OCI-LY7 (cell line): Measurements from ENCODE around the gene TECTB. TPM values are rescaled to one million over a fixed set of nuclear protein-coding genes. Genes with fewer than 3 reads are reported as not detected.

ENCODE experiments used
- BruUV-seq: library from RNA; stranded (reverse); fragments of 400-500 nt; replicated peaks from 2 replicates; lab custom pipeline; 2021; lab: Mats Ljungman, UMichigan
- CTCF ChIA-PET: fragments of 300-600 bp; sonication (Branson Sonifier 250); formaldehyde crosslinking; loops from one replicate; lab custom pipeline; 2022; ENCODE audit warnings: antibody characterized with exemption; ENCODE audit not compliant: unreplicated experiment; lab: Charles Lee
- POLR2A ChIA-PET: fragments of 300-600 bp; sonication (Branson Sonifier 250); formaldehyde crosslinking; loops from one replicate; lab custom pipeline; 2022; ENCODE audit warnings: antibody characterized with exemption; lab: Charles Lee
- DNase-seq: peaks from one replicate; pipeline ENCODE4 v3.0.0-alpha.2; 2015; ENCODE audit warnings: low spot score
- H2AFZ ChIP-seq: fragments of 200-600 bp; sonication (generic), shearing (Covaris generic); 2 replicates; pipeline ENCODE4 v1.6.1; 2014; ENCODE audit warnings: mild to moderate bottlenecking, antibody characterized with exemption, low read length, moderate library complexity
- H3K27ac ChIP-seq: fragments of 200-600 bp; sonication (generic); 2 replicates; pipeline ENCODE4 v1.5.1; 2014; ENCODE audit warnings: mixed run types, low read depth, mild to moderate bottlenecking, moderate library complexity, low read length, inconsistent platforms; ENCODE audit not compliant: poor library complexity, severe bottlenecking
- H3K36me3 ChIP-seq: fragments of 200-600 bp; sonication (generic); 2 replicates; pipeline ENCODE4 v1.6.1; 2014; ENCODE audit warnings: mild to moderate bottlenecking, antibody characterized with exemption, low read length, moderate library complexity, mixed read lengths; ENCODE audit not compliant: insufficient read depth
- H3K4me1 ChIP-seq: fragments of 200-600 bp; sonication (generic); 2 replicates; pipeline ENCODE4 v1.5.1; 2014; ENCODE audit warnings: mild to moderate bottlenecking, low read length; ENCODE audit not compliant: insufficient read depth, poor library complexity, severe bottlenecking
- H3K4me2 ChIP-seq: fragments of 200-600 bp; sonication (generic); 2 replicates; pipeline ENCODE4 v1.6.1; 2014; ENCODE audit warnings: mild to moderate bottlenecking, low read length
- H3K4me3 ChIP-seq: fragments of 200-600 bp; sonication (generic); 2 replicates; pipeline ENCODE4 v1.5.1; 2014; ENCODE audit warnings: mild to moderate bottlenecking, low read depth, low read length; ENCODE audit not compliant: poor library complexity, severe bottlenecking
- H3K79me2 ChIP-seq: fragments of 200-600 bp; sonication (generic); 2 replicates; pipeline ENCODE4 v1.6.1; 2016; ENCODE audit warnings: low read depth, mild to moderate bottlenecking, low read length, moderate library complexity, mixed read lengths; ENCODE audit not compliant: insufficient read depth
- H3K9me2 ChIP-seq: fragments of 200-600 bp; sonication (generic); 2 replicates; pipeline ENCODE4 v1.6.1; 2016; ENCODE audit warnings: mild to moderate bottlenecking, low read length, mixed read lengths; ENCODE audit not compliant: insufficient read depth
- H3K9me3 ChIP-seq: fragments of 200-600 bp; sonication (generic); 2 replicates; pipeline ENCODE4 v1.6.1; 2014; ENCODE audit warnings: mild to moderate bottlenecking, mixed run types, low read length, mixed read lengths
- H4K20me1 ChIP-seq: fragments of 200-600 bp; sonication (generic); 2 replicates; pipeline ENCODE4 v1.6.1; 2014; ENCODE audit warnings: mild to moderate bottlenecking, antibody characterized with exemption, low read length, moderate library complexity, mixed read lengths; ENCODE audit not compliant: insufficient read depth
- EZH2phosphoT487 ChIP-seq: fragments of 200-600 bp; sonication (generic); IDR thresholded peaks from 2 replicates; pipeline ENCODE4 v1.6.1; 2018; ENCODE audit warnings: low read depth, borderline replicate concordance, mild to moderate bottlenecking, mixed run types, antibody characterized with exemption, low read length, moderate library complexity, mixed read lengths
- intact Hi-C: fragments of 100-400 bp; cut with micrococcal nuclease; formaldehyde crosslinking; loops from one replicate; pipeline ENCODE4 v1.10.0; 2022; ENCODE audit not compliant: unreplicated experiment
- total RNA-seq, 2 experiments: library from RNA; depleted of rRNA in 1 of 2; stranded (reverse); fragments of >200 nt in 1 of 2; shearing (Covaris generic) in 1 of 2; gene quantifications; 2 replicates each; pipeline ENCODE4 v1.2.3, GENCODE V29; 2014 to 2022
- TF ChIP-seq, protein P1 (sequence below): fragments of 200-600 bp; sonication (generic); conservative IDR thresholded peaks from 2 replicates; pipeline ENCODE4 v1.5.1; 2014; ENCODE audit warnings: mild to moderate bottlenecking, antibody characterized with exemption, low read length, moderate library complexity, mixed read lengths

The TECTB gene
- total RNA-seq, 2 experiments from 2014 or later: not detected

DNA sequence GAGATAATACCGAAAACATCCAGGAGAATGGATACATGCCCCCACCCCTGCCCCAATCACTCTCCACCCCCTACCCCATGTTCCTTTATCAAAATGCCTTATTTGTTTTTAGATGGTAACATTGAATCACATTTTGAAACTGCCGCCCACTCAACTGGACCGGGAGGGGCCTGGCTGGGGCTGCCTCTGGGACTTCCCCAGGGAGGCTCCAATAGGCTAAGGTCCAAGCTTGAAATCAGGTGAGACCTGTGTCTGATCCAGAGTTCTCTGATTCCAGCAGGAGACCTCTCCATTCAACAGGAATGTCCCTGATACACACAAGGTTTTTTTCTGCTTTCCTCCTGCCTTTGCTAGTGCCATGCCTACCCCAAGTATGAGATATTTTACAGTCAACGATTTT is 47.0 kb downstream of the TECTB start:
- Histone ChIP-seq H4K20me1 (no peaks in the 10 kb centered on the region), H3K27ac (no peak overlapping the region), H3K4me2 (no peak overlapping the region), H2AFZ (no peak overlapping the region), H3K9me3 (no peaks in the 10 kb centered on the region), H3K36me3 (no peaks in the 10 kb centered on the region), H3K4me3 (no peak overlapping the region), H3K4me1 (no peaks in the 10 kb centered on the region), H3K79me2 (no peaks in the 10 kb centered on the region), H3K9me2 (no peaks in the 10 kb centered on the region)
- DNase-seq: no peak
- POLR2A ChIA-PET: interaction anchor here (0.8 kb wide), 1 partner anchor 44 kb away, joined by 3 read pairs; no protein-coding TSS in a partner anchor
- no TSS peak for BruUV-seq
- CTCF ChIA-PET: no interaction called here
- intact Hi-C loops: no loop called here
- TF ChIP-seq, protein P1, sequence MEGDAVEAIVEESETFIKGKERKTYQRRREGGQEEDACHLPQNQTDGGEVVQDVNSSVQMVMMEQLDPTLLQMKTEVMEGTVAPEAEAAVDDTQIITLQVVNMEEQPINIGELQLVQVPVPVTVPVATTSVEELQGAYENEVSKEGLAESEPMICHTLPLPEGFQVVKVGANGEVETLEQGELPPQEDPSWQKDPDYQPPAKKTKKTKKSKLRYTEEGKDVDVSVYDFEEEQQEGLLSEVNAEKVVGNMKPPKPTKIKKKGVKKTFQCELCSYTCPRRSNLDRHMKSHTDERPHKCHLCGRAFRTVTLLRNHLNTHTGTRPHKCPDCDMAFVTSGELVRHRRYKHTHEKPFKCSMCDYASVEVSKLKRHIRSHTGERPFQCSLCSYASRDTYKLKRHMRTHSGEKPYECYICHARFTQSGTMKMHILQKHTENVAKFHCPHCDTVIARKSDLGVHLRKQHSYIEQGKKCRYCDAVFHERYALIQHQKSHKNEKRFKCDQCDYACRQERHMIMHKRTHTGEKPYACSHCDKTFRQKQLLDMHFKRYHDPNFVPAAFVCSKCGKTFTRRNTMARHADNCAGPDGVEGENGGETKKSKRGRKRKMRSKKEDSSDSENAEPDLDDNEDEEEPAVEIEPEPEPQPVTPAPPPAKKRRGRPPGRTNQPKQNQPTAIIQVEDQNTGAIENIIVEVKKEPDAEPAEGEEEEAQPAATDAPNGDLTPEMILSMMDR: no peak
- TF ChIP-seq EZH2phosphoT487: no peak

DNA sequence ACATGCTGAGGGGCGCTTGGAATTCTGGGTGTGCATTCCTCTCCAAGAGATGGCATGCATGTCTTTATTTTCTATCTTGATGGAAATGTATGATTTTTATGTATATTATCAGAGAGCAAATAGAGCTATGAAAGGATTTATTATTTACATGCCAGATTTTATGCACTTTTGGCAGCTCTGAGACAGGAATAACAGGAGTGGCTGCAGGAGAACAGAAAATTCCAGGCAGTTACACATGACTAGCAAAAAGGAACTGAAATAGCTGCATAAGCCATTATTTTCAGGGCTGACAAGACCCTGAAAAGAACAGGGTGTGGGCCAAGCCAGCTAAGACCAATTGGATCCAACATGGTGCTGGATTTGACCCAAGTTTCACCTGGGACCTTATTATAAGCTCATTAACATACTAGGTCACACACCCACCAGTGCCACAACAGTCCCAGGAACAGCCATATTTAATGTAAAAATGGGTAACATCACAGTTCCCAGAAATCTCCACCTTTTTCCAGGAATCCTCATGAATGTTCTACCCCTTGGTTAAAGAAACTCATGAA is 47.5 kb downstream of the TECTB start:
- no peaks in the 10 kb centered on the region for H3K9me3 ChIP-seq
- no TSS peak for BruUV-seq
- intact Hi-C loops: no loop called here
- CTCF ChIA-PET: no interaction called here
- no peak overlapping the region for H3K27ac ChIP-seq
- H3K36me3 ChIP-seq: no peaks in the 10 kb centered on the region
- no peaks in the 10 kb centered on the region for H4K20me1 ChIP-seq
- H3K4me2 ChIP-seq: no peak overlapping the region
- no peak overlapping the region for H3K4me3 ChIP-seq
- TF ChIP-seq, protein P1: no peak
- no peak for TF ChIP-seq EZH2phosphoT487
- H3K79me2 ChIP-seq: no peaks in the 10 kb centered on the region
- no peaks in the 10 kb centered on the region for H3K9me2 ChIP-seq
- no peak overlapping the region for H2AFZ ChIP-seq
- DNase-seq: no peak
- no peaks in the 10 kb centered on the region for H3K4me1 ChIP-seq
- POLR2A ChIA-PET: interaction anchor here (0.8 to 1.0 kb wide), 2 partner anchors 44 to 107 kb away, joined by 3 read pairs; no protein-coding TSS in a partner anchor

GRCh38 chr10:112332022-112332421 is 48.8 kb downstream of the TECTB start:
- Histone ChIP-seq H3K4me3 (no peak overlapping the region), H3K36me3 (no peaks in the 10 kb centered on the region), H3K9me2 (no peaks in the 10 kb centered on the region), H4K20me1 (no peaks in the 10 kb centered on the region), H3K79me2 (no peaks in the 10 kb centered on the region), H3K9me3 (no peaks in the 10 kb centered on the region), H2AFZ (no peak overlapping the region), H3K27ac (no peak overlapping the region), H3K4me2 (no peak overlapping the region), H3K4me1 (no peaks in the 10 kb centered on the region)
- intact Hi-C loops: no loop called here
- no TSS peak for BruUV-seq
- no peak for DNase-seq
- ChIA-PET POLR2A (no interaction called here), CTCF (no interaction called here)
- TF ChIP-seq, protein P1: no peak
- TF ChIP-seq EZH2phosphoT487: no peak
